HG02763 (cell line): Measurements from ENCODE around the gene DCLRE1C.
"Not testable (repeated sequence)": the region's sequence is repeated elsewhere in the genome, so short reads cannot be mapped to it uniquely, and the experiment has no call there.

Experiments
- ATAC-seq: cut with Tn5 transposase; IDR thresholded peaks from one replicate; pipeline ENCODE4 v1.9.1; 2021; ENCODE audit warnings: mild to moderate bottlenecking, moderate library complexity; ENCODE audit not compliant: unreplicated experiment

The DCLRE1C gene

DNA sequence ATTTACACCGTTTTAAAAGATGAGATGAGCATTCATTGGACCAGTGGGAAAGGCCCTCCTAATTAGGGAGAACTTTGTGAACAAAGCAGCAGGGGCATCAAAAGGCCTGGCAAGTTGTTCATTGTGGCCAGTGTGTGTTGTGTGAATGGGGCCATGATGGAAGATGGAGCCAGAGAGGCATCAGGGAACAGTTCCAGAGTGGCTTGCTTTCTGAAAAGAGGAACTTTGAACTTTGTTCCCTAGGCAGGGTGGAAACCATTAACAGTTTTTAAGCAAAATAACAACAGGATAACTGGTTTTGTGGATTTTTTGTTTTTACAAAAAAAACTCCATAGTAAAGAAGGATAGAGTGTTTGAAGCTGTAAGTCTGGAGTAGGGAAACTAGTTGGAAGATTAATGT, 62.7 kb downstream of the DCLRE1C start:
- ATAC-seq = no peak

DNA sequence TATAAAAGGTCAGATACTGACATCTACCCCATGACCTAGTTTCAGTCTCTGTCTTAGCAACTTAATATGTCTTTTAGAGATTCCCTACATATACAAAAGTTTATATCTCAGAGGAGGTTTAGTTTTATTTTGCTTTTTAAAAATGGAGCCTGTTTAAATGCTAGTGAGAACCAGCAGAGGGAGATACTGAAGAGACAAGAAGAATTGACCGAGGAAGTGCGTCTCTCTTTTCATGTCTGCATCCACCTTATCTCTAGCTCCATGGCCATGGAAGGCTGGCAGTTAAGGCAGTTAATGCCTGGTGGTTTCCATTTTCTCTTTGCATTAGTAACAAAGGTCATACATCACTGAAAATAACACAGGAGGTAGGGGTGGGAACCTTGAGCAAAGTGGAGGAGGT, 64.6 kb downstream of the DCLRE1C start:
- ATAC-seq = no peak

DNA sequence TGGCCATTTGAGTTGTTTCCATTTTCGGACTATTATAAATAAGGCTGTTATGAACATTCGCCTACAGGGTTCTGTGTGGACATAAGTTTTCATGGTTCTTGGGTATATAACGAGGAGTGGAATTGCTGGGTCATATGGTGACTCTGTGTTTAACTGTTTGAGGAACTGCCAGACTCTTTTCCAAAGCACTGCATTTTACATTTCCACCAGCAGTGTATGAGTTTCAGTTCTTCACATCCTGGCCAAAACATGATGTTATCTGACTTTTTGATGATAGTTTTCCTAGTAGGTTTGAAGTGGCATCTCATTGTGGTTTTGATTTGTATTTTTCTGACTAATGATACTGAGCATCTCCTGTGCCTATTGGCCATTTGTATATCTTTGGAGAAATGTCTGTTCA, 69.8 kb downstream of the DCLRE1C start:
- no peak for ATAC-seq

DNA sequence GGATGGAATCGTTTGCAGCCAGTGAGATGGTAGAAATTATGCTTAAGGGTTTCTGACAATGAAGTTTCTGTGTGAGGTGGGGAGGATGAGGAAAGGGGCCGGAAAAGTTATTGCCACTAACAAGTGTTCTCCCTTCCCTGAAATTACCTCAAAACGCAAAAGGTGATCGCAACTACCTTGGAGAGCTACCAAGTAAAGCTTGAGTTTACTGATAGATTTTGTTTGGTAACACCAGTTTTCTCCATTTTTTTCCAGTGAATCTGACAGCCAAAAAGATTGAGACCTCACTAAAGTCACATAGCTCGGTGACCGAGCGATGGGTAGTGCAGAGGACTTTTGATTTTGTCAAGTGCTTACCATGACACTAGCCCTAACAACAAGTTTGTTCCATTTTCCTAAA, 73.7 kb downstream of the DCLRE1C start:
- ATAC-seq = no peak

DNA sequence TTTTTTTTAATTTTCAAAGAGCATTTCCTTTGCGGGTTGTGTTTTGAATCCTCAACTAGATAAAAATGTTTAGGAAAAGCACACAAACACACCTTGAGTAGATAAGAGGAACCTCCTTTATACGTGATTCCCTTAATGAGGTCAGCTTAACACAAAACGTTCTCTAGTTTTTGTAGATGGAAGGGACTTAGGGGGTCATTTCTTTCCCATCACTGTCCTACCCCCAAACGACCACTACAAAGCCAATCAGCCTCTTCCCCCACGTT, 74.0 kb downstream of the DCLRE1C start:
- no peak for ATAC-seq

DNA sequence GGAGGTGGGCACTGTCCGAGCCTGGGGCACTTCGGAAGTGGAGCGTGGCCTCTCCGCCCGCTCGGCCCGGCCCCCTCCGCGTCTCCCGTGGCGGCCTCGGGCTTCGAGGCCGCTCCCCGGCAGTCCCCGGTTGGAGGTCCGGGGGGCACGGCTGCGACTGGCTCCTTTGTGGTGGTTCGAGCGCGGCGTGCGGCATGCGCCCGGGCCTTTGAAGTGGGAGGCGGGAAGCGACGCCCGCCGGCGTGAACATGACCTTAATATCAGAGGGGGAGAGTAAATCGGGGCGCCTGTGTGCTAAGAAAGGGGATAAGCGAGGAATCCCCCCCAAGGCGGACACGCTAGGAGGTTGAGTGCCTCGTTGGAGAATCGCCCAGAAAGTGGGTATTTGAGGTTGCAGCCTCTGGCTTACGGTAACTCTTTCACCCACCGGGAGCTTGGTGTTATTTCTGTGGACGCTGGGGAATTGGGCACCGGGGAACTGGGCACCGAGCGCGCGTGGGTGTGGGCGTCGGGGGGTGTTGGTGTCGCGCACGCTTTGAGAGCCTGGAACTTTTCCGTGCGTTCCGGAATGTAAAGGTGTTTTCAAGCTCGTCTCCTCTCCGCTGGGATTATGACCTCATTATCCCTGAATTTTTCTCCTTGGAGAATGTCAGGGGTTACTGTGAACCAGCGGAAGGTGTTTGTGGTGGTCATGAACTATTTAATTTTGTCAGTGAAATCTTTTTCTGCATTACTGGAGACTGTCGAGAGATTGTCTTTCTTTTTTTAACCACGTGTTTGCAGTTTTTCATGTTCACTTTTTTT, 74.6 kb downstream of the DCLRE1C start:
- ATAC-seq = no peak

DNA sequence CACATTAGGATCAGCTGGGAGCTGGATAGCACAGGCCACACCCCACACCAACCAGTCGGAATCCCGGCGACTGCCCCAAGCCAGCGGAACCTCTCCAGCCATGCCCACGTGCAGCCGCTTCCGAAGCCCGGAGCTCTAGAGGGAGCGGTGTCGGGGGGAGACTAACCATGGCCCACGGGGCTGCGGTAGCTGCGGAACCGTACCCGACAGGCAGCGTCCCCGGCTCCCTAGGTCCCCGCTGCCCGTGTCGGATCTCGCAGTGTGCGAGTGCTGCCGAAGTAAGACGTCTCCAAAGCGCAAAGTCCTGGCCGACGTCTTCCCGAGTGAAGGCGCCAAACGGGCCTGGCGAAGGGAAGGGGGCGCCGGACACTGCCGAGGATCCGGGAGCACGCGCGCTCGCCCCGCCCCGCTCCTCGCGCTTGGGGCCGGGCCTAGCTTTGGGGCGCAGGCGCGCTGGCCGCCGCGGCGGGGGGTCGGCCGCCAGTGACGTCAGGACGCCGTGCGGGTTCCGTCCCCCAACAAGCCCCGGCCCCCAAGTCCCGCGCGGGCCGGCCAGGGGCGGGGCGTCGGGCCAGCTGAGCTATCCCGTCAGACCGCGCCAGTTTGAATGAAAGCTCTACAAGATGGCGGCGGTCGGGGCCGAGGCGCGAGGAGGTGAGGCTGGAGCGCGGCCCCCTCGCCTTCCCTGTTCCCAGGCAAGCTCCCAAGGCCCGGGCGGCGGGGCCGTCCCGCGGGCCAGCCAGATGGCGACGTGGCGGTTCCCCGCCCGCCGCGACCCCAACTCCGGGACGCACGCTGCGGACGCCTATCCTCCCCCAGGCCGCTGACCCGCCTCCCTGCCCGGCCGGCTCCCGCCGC, 75.4 kb downstream of the DCLRE1C start, which contains the start of gene SUV39H2:
TSS of gene SUV39H2 (plus strand) at position 601 of the 858 bp plus-strand sequence. CDS start at position 624, 23 bp downstream.
- ATAC-seq = peak; percentile 91

DNA sequence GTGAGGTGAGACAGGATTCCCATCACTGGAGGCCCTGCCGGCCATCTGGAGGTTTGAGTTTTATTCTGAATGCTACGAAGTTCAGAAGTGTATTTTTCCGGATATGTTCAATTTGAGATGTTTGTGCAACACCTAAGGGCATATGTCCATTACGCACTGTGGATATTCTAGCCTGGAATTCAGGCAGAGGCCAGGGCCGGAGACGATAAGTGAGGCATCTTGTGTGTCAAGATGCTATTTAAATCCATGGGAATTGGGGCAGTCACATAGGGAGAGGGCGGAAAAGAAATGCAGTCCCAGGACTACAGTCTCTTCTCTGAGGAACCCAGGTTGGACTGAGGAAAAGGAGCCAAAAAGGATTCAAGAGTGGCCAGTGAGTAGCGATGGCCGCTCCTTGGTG, 77.1 kb downstream of the DCLRE1C start:
- no peak for ATAC-seq

DNA sequence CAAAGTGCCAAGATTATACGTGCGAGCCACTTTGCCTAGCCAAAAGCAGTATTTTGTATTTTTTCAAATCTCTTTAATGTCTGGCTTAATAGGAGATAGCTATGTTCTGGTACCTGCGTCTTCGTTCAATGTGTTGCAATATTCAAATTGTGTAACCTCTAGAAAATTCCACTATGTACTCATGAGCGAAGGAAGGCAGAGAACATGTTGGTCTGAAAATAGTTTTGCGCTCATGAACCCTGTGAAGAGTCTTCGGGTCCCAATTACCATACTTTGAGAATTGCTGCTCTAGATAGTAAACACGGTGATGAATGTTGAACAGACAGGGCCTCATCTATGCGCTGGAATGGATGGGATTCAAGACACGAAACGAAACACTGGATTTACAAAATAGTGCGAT, 78.0 kb downstream of the DCLRE1C start:
- no peak for ATAC-seq

DNA sequence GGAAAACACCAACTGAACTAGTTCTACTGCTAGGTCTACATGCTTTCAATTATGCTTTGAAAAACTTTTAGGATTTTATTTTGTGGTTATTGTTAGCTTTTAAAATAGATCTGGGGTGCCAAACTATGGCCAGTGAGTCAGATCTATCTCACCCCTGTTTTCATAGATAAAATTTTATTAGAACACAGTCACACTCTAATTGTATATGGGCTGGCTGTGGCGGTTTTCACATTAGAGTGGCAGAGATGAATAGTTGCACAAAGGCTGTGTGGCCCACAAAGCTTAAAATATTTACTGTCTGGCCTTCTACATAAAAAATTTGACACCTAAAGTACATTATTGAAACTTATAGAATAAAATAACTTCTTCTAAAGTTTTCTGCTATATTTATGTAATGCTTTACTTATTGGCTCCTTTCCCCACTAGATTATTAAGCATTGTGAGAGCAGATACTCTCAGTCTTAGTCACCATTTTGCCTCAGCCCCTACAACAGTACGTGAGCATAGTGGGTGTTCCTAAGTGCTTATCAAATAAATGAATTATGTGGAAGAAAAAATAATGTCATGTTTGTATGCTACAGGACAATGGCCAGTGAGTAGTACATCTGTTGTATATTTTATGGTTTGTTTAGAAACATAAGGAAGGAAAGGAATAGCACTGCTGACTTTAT, 80.7 kb downstream of the DCLRE1C start:
- ATAC-seq = no peak

DNA sequence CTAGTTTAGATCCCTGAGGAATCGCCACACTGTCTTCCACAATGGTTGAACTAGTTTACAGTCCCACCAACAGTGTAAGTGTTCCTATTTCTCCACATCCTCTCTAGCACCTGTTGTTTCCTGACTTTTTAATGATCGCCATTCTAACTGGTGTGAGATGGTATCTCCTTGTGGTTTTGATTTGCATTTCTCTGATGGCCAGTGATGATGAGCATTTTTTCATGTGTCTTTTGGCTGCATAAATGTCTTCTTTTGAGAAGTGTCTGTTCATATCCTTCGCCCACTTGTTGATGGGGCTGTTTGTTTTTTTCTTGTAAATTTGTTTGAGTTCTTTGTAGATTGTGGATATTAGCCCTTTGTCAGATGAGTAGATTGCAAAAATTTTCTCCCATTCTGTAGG, 89.0 kb downstream of the DCLRE1C start:
- ATAC-seq = not testable (repeated sequence)

DNA sequence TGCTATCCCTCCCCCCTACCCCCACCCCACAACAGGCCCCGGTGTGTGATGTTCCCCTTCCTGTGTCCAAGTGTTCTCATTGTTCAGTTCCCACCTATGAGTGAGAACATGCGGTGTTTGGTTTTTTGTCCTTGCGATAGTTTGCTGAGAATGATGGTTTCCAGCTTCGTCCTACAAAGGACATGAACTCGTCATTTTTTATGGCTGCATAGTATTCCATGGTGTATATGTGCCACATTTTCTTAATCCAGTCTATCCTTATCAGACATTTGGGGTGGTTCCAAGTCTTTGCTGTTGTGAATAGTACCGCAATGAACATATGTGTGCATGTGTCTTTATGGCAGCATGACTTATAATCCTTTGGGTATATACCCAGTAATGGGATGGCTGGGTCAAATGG, 89.4 kb downstream of the DCLRE1C start:
- ATAC-seq = not testable (repeated sequence)

DNA sequence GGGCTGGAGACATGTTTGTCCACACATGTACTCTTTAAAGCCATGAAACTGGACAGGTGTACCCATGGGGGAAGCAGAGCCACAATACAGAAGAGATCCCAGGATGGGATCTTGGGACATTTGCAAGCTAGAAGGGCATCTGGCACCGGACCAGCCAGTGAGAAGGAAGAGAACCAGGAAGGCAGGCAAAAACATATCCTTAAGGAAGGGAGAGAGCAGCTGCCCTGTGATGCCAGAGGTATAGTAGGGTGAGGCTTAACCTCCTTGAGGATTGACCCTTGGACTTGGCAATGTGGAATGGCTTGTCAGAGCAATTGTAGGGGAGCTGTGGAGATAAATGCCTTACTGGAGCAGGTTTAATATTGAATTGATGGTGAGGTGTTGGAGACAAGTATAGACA, 93.1 kb downstream of the DCLRE1C start:
- ATAC-seq = no peak

DNA sequence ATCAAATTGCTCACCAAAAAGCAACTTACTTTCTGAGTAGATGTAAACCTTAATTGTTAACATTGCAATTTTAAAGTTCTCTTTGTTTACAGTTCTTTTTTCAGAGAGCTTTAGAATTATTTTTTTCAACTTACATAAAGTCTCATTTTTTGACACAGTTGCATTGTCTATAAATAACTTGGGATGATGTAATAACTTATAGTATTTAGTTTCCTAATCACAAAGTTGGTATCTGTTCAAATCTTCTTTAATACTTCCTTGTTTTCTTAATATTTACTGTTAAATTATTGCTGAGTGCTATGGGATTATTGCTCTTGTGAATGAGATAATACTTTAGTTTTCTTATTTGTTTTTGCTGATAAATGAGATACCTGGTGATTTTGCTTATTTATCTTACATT, 94.1 kb downstream of the DCLRE1C start:
- no peak for ATAC-seq

DNA sequence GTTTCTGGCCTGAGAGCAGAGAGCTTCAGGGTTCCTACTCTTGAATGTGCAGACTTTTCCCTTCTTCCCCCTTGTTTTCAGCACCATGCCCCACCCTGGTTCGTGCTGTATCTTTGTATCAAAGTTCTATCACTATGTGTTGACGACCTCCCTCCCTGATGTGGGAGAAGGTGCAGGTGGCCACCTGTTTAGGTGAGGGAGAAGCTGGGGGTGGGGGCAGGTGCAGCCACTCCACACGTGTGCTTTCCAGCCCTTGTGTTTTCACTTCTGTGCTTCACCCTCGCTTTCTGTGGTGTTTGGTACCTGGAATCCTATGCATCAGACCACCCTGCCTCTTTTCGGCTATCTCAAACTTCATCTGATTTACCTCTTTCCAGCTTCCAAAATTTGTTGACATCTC, 94.9 kb downstream of the DCLRE1C start:
- no peak for ATAC-seq

DNA sequence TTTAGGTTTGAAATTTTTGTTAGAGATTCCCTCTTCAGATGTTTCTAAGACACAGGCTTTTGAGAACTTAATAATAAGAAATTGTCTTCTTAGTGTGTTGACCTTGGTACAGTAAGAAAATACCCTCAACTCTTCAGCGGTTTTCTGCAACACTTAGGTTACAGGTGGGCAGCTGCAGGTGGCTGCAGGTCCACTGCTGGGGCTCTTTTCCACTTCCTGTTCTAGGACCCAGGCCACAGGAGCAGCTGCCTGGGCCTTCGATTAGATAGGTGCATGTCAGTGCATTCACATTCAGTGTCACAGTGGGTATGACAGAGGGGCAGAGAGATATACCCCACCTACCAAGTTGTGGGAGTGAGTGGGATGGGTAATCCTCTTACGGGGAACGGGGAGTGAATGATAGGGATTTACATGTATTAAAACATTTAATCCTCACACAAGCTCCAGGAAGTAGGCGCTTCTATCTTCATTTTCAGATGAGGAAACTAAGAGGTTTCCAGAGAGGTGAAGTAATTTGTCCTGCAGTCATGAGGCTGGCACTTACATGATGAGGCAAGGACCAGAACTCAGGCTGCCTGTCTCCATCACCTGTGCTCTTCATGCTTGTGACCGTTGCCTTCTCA, 95.4 kb downstream of the DCLRE1C start:
- ATAC-seq = no peak

DNA sequence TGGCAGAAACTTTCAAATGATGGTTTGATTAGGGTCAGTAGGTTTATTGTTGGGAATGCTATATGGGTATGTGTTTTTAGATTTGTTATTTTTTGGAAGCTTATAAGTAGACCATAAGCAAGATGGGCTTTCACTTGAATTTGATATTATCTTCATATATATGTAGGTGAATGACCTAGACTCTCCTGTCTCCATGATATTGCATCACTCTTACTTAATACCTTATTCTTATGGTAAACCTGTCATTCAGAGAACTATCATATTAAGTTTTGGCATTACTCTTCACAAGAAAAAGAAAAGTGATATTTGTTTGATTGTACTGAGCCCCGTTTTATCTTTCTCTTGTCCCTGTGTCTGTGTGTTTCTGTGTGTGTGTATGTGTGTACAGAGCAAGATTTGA, 98.4 kb downstream of the DCLRE1C start:
- ATAC-seq = no peak

DNA sequence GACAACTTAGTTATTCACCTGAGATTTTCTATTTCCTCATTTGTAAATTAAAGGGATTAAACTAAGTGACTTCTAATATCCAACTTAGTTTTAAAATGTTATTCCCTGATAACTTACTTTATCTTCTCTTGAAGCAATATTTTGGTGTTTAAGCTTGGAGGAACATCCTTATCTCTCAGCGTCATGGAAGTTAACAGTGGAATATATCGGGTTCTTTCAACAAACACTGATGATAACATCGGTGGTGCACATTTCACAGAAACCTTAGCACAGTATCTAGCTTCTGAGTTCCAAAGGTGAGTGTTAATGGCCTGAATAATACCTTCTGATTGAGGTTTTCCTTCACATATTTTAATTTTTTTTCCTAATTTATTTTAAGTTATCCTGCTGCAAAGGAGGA, 101.7 kb downstream of the DCLRE1C start:
- ATAC-seq = no peak
